ENCODE results near the gene CAMSAP3.
A peak's percentile ranks its signal among the peaks of the same experiment; 100 is the strongest.

Gene CAMSAP3

DNA sequence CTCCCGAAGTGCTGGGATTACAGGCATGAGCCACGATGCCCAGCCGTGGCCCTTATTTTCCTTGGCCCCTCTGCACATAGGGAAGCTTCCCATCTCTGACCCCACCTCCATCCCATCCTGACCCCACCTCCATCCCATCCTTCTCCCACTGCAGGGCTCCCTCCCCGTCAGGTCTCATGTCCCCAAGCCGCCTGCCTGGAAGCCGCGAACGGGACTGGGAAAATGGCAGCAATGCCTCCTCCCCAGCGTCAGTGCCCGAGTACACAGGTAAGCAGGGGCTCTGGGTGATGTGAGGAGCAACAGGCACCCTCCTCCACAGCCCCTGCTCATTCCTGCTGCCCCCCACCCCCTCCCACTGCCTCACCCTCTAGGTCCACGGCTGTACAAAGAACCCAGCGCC is 21.5 kb downstream of the CAMSAP3 start:
- DNase-seq, result no peak

DNA sequence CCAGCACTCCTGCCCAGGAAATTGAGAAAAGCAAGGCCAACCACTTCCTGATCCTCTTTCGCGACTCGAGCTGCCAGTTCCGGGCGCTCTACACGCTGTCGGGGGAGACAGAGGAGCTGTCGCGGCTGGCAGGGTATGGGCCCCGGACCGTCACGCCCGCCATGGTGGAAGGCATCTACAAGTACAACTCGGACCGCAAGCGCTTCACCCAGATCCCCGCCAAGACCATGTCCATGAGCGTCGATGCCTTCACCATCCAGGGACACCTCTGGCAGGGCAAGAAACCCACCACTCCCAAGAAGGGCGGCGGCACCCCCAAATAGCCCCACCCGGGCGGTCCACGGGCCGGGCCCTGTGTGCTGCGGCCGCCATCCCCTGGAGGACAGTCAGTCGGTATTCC is 22.1 kb downstream of the CAMSAP3 start:
- no peak for DNase-seq

DNA sequence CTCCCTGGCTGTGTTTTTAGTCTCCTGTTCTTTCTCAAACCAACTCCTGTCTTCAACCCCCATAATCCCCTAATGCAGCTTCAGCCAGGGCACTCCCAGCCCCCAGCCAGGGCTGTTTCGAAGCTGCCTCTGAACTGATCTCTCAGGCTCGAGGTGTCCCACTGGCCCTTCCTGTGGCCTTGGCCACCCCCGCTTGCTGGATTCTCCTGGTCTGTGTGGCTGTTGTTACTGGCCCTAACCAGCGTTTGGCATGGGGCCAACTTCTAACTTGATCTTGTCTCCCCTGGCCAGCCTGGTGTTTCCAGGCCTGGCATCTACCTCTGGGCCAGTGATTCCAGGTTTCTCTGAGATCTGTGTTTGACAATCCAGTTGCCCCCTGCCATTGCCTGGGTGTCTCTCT is 22.7 kb downstream of the CAMSAP3 start:
- DNase-seq, result no peak

DNA sequence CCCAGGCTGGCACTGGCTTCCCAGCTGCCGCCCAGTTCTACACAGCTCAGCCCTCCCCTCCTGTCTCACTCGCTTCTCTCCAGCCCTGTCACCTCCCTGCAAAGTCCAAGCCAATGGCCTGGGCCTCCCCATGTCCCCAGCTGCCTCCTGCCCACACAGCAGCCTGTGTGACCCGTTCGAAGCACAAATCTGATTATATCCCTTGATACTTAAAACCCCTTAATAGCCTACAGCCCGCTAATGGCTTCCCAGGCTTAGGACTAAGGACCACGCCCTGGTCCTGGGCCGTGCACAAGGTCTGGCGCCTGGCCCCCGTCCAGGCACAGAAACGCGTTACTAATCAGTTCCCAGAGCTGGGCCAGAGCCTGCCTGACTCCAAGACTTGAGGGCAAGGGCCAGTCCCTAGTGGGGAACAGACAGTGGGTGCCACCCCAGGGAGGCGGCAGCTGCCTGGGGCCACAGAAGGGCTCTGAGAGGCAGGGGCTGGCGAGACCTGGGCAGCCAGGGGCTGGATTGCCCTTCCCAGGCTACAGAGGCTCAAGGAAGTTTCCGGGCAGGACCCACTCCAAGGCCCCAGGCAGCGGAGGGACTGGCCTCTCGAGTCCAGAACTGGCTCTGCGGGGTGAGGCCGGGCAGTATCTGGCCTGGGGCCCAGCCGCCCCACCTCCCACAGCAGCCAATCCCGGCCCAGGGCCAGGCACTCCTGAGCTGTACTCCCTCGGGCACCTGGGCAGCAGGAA is 23.3 kb downstream of the CAMSAP3 start:
- no peak for DNase-seq

DNA sequence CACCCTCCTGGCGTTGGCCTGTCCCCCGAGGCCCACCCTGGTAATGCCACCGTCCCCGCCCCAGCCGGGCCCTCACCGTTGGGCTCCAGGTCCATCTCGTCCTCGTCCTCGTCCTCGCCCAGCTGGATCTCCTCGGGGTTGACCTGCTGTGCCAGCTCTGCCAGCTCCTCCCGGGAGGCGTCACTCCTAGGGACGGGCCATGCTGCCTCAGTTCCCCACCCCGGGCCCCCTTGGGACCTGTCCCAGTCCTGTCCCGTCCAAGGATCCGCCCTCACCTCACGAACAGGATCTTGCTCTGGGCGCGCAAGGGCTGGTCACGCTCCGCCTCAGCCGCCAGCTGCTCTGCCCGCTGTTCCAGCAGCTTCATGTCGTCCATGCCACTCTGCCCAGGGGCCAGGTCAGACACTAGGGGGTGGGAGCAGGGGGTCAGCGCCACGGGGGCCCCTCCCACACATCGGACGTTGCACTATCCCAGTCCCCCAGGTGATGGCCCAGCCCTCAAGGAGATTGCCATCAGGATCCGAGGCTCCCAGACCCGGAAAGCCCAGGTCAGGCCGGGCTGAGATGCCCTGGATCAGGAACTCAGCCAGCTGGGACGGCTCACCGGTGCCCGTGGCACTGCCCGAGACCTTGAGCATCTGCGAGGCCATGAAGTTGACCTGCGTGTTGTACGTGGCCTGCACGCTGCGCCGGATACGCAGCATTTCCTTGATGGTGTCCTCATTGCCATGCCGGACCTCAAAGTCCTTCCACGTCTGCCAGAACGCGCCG is 24.2 kb downstream of the CAMSAP3 start:
- DNase-seq, result no peak

DNA sequence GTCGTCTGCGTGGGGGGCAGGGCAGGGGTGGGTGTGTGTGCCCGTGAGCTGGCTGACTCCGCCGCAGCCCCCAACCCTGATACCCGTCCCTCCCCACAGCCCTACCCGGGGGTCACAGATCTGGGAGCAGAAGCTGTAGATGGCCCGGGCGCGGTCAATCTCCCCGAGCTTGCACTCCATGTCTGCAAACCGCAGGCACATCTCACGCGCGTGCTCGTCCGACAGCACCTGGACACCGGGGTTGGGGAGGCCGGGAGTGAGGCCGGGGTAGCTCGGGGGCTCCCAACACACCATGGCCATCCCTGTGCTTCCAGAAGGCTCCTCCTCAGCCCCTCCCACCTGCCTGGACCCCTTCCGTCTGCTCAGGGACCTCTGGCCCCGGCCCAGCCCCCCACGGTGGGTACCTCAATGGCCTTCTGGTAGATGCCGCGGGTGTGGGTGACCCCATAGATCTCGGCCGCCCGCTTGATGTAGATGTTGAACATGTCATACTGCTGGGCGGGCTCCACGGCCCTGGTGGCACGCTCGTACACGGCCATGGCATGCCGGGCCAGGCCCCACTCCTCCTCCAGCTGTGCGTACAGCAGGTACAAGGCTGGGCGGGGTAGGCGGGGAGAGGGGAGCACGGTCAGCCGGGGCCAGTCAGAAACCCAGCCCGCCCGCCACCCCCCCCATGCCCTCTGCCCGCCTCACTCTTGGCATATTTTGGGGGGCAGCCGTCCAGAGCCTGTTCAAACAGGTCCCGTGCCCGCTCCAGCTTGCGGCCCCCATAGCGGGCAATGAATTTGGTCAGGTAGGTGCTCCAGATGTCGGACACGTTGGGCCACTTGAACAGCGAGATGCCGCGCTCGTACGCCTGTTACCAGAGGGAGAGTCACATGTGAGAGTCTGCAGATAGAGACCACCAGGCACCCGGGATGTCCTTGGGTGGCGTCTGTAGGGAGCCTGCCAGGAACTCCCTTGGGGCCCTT is 25.1 kb downstream of the CAMSAP3 start:
- no peak for DNase-seq

DNA sequence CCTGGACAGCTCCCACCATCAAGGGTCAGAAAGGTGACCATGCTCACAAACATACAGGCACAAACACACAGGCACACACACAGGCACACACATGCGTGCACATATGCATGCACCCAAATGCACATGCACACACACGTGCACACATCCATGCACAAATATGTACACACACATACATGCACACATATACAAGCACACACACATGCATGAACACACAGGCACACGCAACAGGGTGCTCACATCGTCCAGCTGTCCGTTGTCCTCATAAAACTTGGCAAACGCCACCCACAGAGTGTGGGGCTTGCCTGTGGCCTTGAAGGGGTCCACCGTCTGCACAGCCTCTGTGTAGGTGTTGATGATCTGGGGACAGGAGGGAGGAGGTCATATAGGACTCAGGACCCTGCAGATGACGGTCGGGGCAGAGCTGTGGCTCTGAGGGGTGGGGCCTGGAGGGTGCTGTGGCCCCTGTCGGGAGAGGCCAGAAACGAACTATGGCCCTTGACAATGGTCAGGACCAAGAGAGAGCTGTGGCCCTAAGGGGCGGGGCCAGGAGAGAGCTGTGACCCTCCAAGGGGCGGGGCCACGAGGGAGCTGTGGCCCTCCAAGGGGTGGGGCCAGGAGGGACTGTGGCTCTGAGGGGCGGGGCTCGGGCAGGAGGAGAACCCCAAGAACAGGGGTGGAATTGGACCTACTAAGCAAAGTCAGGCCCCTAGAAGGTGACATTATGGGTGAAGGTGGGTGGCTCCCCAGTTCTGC is 27.4 kb downstream of the CAMSAP3 start:
- DNase-seq, result no peak

DNA sequence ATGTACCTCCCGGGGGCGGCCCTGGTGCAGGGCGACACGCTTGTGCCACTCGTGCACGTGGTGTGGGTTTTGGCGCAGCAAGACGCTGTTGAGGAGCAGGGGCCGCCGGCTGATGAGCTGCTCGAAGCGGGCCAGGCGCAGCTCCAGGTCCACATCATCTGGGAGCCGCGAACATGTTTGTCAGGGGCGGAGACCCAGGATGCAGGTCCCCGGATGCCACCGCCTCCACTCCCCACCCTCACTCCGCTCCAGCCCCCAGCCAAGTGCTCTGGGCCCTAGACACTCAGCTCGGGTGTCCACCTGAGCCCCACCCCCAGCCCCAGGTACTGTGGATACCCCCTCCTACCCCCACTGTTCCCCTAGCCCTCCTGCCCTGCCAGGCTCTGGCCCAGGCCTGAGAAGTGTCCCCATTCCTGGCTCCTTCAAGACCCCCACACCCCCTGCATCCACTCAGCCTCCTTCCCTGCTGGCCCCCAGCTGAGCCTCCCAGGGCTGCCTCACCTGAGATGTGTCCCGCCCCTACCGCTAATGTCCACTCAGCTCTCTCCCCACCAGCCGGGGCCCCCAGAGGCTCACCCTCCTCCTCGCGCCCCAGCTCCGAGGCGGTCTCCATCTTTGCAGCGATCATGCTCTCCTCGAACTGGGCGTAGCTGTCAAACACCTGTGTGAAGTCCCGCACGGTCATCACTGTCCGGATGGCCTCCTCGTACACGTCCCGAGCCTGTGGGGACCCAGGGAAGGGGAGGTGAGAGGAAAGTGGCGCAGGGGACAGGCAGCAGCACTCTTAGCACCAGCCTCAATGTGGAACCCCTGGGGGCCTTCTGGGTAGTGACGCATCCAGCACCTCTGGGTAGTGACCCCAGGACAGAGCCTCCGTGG is 28.3 kb downstream of the CAMSAP3 start:
- DNase-seq, result no peak

DNA sequence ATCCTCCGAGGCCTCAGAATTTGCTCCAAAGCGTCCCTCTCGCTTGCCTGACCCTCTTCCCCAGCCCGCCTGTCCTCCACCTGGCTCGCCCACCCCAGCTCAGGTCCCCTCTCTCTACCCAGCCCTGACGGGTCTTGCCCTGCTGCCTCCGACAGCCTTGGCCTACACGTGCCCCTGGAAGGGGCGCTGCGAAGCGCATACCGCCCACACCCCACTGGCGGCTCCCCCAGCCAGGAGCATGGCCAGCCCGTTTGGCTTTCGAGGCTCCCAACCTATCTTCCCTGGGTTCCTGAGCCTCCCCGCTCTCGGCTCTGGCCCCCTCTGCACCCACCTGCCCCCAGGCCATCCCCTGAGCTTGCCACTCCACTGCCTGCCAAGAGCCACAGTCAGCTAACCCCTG is 29.1 kb downstream of the CAMSAP3 start:
- DNase-seq, result no peak

DNA sequence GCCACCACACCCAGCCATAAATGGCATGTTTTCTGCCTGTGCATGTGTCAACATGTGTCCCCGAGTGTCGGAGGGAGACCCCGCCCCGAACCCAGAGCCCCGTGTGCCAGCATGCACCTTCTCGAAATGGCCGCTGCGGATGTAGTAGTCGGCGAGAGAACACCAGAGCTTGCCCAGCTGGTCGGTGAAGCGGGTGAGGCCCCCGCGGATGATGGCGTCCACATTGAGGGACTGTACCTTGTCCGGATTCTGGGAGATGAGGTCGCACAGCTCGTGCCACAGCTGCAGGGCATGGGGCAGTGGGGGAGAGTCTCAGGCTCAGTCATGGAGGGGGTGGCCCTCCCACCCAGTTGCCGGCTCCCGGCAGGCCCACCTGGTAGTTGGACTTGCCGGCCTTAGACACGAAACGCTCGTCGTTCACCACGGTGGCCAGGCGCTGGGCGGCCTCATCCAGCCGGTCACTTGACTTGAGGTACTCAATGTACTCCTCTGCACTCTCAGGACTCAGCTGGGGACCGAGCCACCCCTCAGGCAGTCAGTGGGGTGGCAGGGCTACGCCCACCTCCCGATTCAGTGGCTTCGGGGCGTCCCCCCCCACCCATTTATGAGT is 30.2 kb downstream of the CAMSAP3 start:
- DNase-seq, result no peak

DNA sequence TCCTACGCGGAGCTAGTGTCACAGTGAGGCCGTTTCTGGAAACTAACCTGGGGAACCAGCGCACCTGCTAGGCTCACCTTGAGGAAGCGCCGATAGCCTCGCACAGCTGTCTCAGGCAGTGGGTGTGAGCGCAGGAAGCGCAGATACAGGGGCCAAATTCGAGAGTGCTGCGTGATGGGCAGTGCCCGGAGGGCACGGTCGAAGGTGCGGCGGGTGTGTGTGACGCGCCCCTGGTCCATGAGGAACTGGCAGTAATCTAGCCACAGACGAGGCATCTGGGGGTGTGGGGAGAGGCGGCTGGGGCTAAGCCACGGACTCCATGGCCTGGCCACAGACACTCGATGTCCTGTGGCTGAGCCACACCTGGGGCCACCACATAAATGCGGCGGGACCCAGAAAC is 31.5 kb downstream of the CAMSAP3 start:
- no peak for DNase-seq

DNA sequence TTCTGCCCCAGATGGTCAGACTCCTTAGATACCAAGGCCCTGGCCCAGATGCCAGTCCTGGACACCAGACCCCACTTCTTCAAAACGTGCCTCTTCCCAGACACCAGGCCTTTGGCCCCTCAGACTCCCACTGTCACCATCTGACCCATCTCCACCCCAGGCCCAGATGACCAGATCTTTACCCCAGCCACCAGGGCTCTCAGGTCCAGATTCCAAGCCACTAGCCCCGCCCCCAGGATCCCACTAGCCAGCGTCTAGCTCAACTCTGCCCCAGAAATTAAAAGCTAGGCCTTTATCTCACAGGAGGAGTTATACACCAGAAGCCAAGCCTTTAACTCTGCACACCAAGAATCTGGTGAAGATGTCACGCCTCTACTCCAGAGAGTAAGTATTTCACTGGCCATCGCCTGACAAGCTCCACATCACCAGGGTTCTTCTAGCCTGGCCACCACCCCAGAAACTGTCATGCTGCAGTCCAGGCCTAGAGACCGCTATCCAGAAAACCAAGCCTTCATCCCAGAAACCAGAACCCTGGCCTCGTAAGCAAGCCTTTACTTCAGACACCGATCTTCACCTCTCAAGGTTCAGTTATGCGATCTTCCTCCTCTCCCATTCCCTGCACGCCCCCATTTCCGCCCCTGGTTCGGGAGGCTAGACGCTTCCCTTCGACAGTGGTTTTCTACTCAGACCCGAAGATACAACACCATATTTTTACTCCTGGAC is 33.1 kb downstream of the CAMSAP3 start:
- DNase-seq, result no peak

DNA sequence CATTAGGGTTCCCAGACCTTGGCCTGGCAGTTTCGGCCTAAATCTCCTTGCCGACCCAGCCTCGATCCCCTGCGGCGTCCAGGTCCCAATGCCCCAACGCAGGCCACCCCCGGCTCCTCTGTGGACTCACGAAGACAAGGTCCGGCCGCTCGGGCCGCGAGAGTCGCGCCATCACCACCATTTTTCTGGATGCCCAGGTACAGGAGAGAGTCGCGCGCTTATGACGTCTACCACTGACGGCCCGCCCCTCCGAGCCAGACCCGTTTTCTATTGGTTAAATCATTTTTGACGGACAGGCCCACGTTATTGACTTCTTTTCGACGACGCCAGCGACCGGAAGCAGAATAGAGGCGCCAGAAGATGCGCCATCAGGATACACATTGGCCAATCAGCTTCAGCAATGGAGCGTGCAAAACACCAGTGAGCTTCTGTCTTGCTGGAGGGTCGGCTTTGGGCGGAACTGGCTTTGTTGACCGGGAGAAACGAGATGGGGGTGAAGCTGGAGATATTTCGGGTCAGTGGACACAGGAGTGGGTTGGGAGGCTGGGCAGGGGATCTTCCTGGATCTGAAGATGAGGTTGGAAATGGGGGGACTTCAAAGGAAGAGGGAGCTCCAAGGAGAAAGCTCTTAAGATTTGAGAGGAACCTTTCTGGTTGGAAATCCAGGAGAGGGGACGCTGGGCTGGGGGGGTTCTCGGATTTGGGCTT is 33.8 kb downstream of the CAMSAP3 start, which contains the start of the genes PET100 and XAB2:
Gene PET100, plus strand, starts transcription at position 447 of the 708 bp plus-strand sequence. Its CDS starts 41 bp downstream, at position 488.
Gene XAB2, minus strand, starts transcription at position 199 of the 708 bp plus-strand sequence. Its CDS starts 18 bp downstream, at position 181.
- peak; percentile 95 for DNase-seq

DNA sequence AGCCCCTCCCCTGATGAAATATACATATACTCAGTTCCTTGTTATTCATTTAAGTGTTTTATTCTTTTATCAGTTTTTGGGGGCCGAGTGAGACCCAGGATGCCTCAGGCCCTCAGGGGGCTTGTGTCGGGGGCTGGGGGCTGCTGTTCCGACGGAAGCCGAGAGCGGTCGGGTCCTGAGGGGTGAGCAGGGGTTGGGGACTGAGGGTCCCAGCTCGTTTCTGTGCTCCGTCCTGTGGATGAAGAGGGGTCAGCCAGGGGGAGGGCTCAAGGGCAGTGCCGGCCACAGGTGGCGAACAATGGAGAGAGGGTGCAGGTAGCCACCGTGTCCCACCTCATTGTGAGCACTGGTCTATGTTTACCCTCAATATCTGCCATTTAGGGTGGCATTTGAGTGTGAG is 35.9 kb downstream of the CAMSAP3 start:
- DNase-seq, result no peak

DNA sequence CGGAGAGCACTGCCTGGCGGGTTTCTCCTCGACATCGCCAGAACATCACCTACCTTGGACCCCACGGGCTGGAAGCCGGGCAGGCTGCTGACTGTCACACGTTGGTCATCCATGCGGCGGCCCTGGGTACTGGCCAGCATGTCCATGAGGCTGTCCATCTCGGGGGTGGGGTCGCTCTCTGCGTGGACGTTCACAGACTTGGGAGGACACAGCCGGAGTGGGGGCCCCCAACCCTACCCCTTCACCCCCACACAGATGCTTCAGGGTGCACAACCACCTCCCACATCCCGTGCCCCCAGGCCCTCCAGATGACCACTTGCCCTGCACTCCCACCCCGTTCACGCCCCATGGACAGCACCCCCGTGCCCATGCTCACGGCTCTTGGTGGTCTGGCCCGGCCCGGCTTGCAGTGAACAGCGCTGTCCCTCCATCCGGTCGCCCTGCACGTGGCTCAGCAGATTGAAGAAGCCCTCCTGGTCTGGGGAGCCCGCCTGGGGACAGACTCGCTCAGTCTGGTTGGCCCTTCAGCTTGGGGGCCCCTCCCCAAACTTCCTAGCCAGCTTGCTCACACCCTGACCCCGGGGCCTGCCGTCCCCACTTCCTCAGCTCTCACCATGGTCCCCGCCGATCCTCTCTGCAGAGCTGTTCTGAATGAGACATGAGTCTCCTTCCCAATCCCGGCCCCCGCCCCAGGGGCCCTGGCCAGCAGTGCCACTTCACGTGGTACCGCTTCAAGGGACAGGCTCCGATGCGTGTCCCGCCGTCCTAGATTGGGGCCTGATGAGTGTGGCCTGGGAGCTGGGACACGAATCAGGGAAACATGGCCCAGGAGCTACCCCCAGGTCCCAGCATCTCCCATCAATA is 36.9 kb downstream of the CAMSAP3 start:
- no peak for DNase-seq

DNA sequence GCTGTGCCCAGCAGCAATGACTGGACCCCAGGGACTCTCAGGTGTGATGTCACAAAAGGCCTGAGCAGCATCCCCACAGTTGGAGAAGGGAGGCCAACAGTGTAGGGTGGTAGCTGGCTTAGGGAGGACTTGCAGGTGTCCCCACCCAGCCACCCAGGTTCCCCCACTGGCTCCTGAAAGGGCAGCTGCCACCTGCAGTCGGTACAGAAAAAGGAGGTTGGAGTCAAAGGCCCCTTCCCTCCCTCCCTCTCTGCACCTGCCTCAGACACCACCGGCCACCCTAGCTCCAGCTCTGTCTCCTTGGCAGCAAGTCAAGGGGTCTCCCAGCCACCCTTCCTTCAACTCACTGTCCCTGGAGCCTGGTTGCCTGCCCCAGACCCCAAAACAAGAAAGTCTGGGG is 38.0 kb downstream of the CAMSAP3 start, which contains the start of gene PCP2:
Gene PCP2, minus strand, starts transcription at position 22 of the 400 bp plus-strand sequence. CDS start 262 bp downstream, outside the sequence.
- no peak for DNase-seq

DNA sequence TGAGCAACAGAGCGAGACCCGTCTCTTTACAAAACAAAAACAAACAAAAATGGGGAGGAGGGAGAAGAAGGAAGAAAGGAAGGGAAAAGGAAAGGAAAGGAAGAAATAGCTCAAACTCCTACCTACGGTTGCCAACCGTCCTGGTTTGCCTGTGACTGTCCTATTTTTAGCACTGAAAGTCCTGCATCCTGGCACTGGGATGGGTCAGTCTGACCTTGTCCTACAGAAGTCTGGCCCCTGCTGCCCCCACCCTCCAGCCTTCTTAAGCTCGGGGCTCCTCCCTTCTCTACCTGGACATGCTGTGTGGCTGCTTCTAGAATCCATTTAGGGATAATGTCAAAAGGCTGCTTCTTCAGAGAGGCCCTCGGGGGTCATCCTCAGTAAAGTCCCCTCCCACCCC is 40.0 kb downstream of the CAMSAP3 start:
- no peak for DNase-seq

DNA sequence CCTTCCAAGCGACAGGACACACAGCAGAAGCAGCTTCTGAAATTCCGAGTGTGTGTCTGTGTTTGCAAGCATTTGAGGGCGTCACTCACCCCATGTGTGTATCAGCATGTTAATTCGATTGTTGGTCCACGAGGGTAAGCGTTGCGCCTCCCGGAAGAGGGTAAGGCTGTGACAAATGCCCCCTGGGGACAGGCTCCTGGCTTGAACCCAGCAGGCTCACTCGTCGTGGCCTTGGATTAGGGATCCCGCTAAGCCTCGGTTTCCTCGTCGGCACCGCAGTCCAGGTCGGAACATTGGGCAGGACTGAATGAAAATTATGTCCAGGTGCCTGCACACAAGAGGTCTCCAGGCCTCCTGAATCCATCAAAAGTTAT is 40.6 kb downstream of the CAMSAP3 start:
- DNase-seq, result no peak

All from activated CD8-positive, alpha-beta memory T cell treated with anti-CD3 and anti-CD28 coated beads, Interleukin-2, amount 50 U/mL, for 48 hours (primary cell).